ENCODE measurements around the gene ONECUT3. TPM values are rescaled to one million over a fixed set of nuclear protein-coding genes. Genes with fewer than 3 reads are reported as not detected.

ONECUT3 gene
- total RNA-seq, 1 experiment from 2014 or later: 0.02 TPM

GRCh38 chr19:1754636-1755466 is 1.5 kb downstream of the ONECUT3 start:
- Mint-ChIP-seq H3K9me3 (ENCODE audit: unreplicated experiment) (no peaks in the 10 kb centered on the region), H3K4me3 (ENCODE audit: unreplicated experiment) (peak overlapping the region; percentile 58), H3K4me1 (ENCODE audit: insufficient read depth, unreplicated experiment) (peaks cover 6% of the 10 kb centered on the region), H3K27me3 (ENCODE audit: insufficient read depth, unreplicated experiment) (peaks cover 59% of the 10 kb centered on the region), H3K36me3 (ENCODE audit: insufficient read depth, unreplicated experiment) (no peaks in the 10 kb centered on the region), H3K27ac (ENCODE audit: low read depth, unreplicated experiment) (no peak overlapping the region)
- intact Hi-C loops (cut with micrococcal nuclease): no loop called here
- no peak for DNase-seq (ENCODE audit: unreplicated experiment)
- TF ChIP-seq CTCF (IDR thresholded peaks at IDR 0.05; ENCODE audit: unreplicated experiment): no peak
- no TSS peak for BruUV-seq (replicated peaks)
- CTCF ChIA-PET: interaction anchor here (0.6 kb wide), 2 partner anchors 68 to 83 kb away, joined by 3 read pairs; no protein-coding TSS in a partner anchor
- POLR2A ChIA-PET: no interaction called here

- Mint-ChIP-seq H3K4me1 (ENCODE audit: insufficient read depth, unreplicated experiment) (peaks cover 6% of the 10 kb centered on the region), H3K27ac (ENCODE audit: low read depth, unreplicated experiment) (no peak overlapping the region), H3K27me3 (ENCODE audit: insufficient read depth, unreplicated experiment) (peaks cover 56% of the 10 kb centered on the region), H3K36me3 (ENCODE audit: insufficient read depth, unreplicated experiment) (no peaks in the 10 kb centered on the region), H3K4me3 (ENCODE audit: unreplicated experiment) (peak overlapping the region; percentile 58), H3K9me3 (ENCODE audit: unreplicated experiment) (no peaks in the 10 kb centered on the region)
- no peak for DNase-seq (ENCODE audit: unreplicated experiment)
- ChIA-PET POLR2A (no interaction called here), CTCF (no interaction called here)
- intact Hi-C loops (cut with micrococcal nuclease): no loop called here
- TF ChIP-seq CTCF (IDR thresholded peaks at IDR 0.05; ENCODE audit: unreplicated experiment): no peak
- no TSS peak for BruUV-seq (replicated peaks)
These were observed 2.3 kb downstream of the ONECUT3 start for GRCh38 chr19:1755467-1756171.

GRCh38 chr19:1756264-1756663 is 3.0 kb downstream of the ONECUT3 start:
- Mint-ChIP-seq H3K4me3 (ENCODE audit: unreplicated experiment) (no peak overlapping the region), H3K36me3 (ENCODE audit: insufficient read depth, unreplicated experiment) (no peaks in the 10 kb centered on the region), H3K9me3 (ENCODE audit: unreplicated experiment) (no peaks in the 10 kb centered on the region), H3K4me1 (ENCODE audit: insufficient read depth, unreplicated experiment) (peaks cover 7% of the 10 kb centered on the region), H3K27me3 (ENCODE audit: insufficient read depth, unreplicated experiment) (peaks cover 62% of the 10 kb centered on the region), H3K27ac (ENCODE audit: low read depth, unreplicated experiment) (no peak overlapping the region)
- no peak for DNase-seq (ENCODE audit: unreplicated experiment)
- ChIA-PET POLR2A (no interaction called here), CTCF (no interaction called here)
- no peak for TF ChIP-seq CTCF (IDR thresholded peaks at IDR 0.05; ENCODE audit: unreplicated experiment)
- intact Hi-C loops (cut with micrococcal nuclease): no loop called here
- no TSS peak for BruUV-seq (replicated peaks)

GRCh38 chr19:1756705-1757465 is 3.6 kb downstream of the ONECUT3 start:
- intact Hi-C loops (cut with micrococcal nuclease): no loop called here
- H3K36me3 Mint-ChIP-seq (ENCODE audit: insufficient read depth, unreplicated experiment): no peaks in the 10 kb centered on the region
- DNase-seq (ENCODE audit: unreplicated experiment): no peak
- no peak for TF ChIP-seq CTCF (IDR thresholded peaks at IDR 0.05; ENCODE audit: unreplicated experiment)
- ChIA-PET POLR2A (no interaction called here), CTCF (no interaction called here)
- H3K27ac Mint-ChIP-seq (ENCODE audit: low read depth, unreplicated experiment): no peak overlapping the region
- H3K4me1 Mint-ChIP-seq (ENCODE audit: insufficient read depth, unreplicated experiment): peaks cover 11% of the 10 kb centered on the region
- H3K9me3 Mint-ChIP-seq (ENCODE audit: unreplicated experiment): no peaks in the 10 kb centered on the region
- BruUV-seq (replicated peaks): no TSS peak
- peaks cover 69% of the 10 kb centered on the region for H3K27me3 Mint-ChIP-seq (ENCODE audit: insufficient read depth, unreplicated experiment)
- H3K4me3 Mint-ChIP-seq (ENCODE audit: unreplicated experiment): peak overlapping the region; percentile 38

Measured in MCF 10A (cell line).